Neural progenitor cell (in vitro differentiated cells): ENCODE measurements around the gene CCSER1. TPM values are rescaled to one million over a fixed set of nuclear protein-coding genes. Genes with fewer than 3 reads are reported as not detected.
"Not testable (repeated sequence)": the region's sequence is repeated elsewhere in the genome, so short reads cannot be mapped to it uniquely, and the experiment has no call there.

Experiments
- DNase-seq: peaks from one replicate; pipeline ENCODE4 v3.0.0-alpha.2; 2016; ENCODE audit warnings: low spot score
- H2AFZ ChIP-seq: fragments of 200-600 bp; sonication (generic); replicated peaks from 2 replicates; pipeline ENCODE4 v1.6.1; 2016; ENCODE audit warnings: antibody characterized with exemption
- H3F3A ChIP-seq: fragments of 200-600 bp; sonication (generic); 2 replicates; pipeline ENCODE4 v1.6.1; 2016; ENCODE audit warnings: antibody characterized with exemption, low read depth
- H3K27ac ChIP-seq: fragments of 200-600 bp; sonication (generic); 2 replicates; pipeline ENCODE4 v1.5.1; 2016; ENCODE audit warnings: mild to moderate bottlenecking
- H3K27me3 ChIP-seq: fragments of 200-600 bp; sonication (generic); 2 replicates; pipeline ENCODE4 v1.6.1; 2016; ENCODE audit warnings: mild to moderate bottlenecking, moderate library complexity
- H3K36me3 ChIP-seq: fragments of 200-600 bp; sonication (generic); 2 replicates; pipeline ENCODE4 v1.5.1; 2016
- H3K4me1 ChIP-seq: fragments of 200-600 bp; sonication (generic); 2 replicates; pipeline ENCODE4 v1.6.1; 2016; ENCODE audit warnings: mixed run types
- H3K4me2 ChIP-seq: fragments of 200-600 bp; sonication (generic); 2 replicates; pipeline ENCODE4 v1.6.1; 2016
- H3K4me3 ChIP-seq: fragments of 200-600 bp; sonication (generic); 2 replicates; pipeline ENCODE4 v1.5.1; 2016
- H3K79me2 ChIP-seq: fragments of 200-600 bp; sonication (generic); 2 replicates; pipeline ENCODE4 v1.6.1; 2016; ENCODE audit warnings: low read depth
- H3K9ac ChIP-seq: fragments of 200-600 bp; sonication (generic); 2 replicates; pipeline ENCODE4 v1.6.1; 2016
- H3K9me3 ChIP-seq: fragments of 200-600 bp; sonication (generic); 2 replicates; pipeline ENCODE4 v1.5.1; 2016; ENCODE audit warnings: low read depth
- H4K20me1 ChIP-seq: fragments of 200-600 bp; sonication (generic); 2 replicates; pipeline ENCODE4 v1.6.1; 2016; ENCODE audit warnings: low read depth
- H3K27ac Mint-ChIP-seq: 3 replicates; pipeline ENCODE4 v1.8.0; 2021; ENCODE audit warnings: mixed read lengths
- H3K27me3 Mint-ChIP-seq: 2 replicates; pipeline ENCODE4 v1.8.0; 2022; ENCODE audit warnings: low read depth, mild to moderate bottlenecking, inconsistent platforms, moderate library complexity, mixed read lengths; ENCODE audit not compliant: insufficient read depth
- H3K36me3 Mint-ChIP-seq: 3 replicates; pipeline ENCODE4 v1.8.0; 2021; ENCODE audit warnings: mixed read lengths
- H3K4me1 Mint-ChIP-seq: 3 replicates; pipeline ENCODE4 v1.8.0; 2021; ENCODE audit warnings: mixed read lengths
- H3K4me3 Mint-ChIP-seq: 3 replicates; pipeline ENCODE4 v1.8.0; 2021; ENCODE audit warnings: mild to moderate bottlenecking, moderate library complexity, mixed read lengths
- H3K9me3 Mint-ChIP-seq: 3 replicates; pipeline ENCODE4 v1.8.0; 2020; ENCODE audit warnings: mixed read lengths
- CTCF ChIP-seq: fragments of 200-600 bp; sonication (generic); IDR thresholded peaks from 2 replicates; pipeline ENCODE4 v1.5.1; 2017; ENCODE audit warnings: antibody characterized with exemption, mild to moderate bottlenecking
- EZH2 ChIP-seq: fragments of 200-600 bp; sonication (generic); IDR thresholded peaks from 2 replicates; pipeline ENCODE4 v1.6.1; 2017; ENCODE audit warnings: antibody characterized with exemption, mild to moderate bottlenecking, moderate library complexity
- EZH2phosphoT487 ChIP-seq: fragments of 200-600 bp; sonication (generic); IDR thresholded peaks from 2 replicates; pipeline ENCODE4 v1.6.1; 2017; ENCODE audit warnings: antibody characterized with exemption
- total RNA-seq: library from RNA; depleted of rRNA; stranded (reverse); fragments of >200 nt; gene quantifications from 2 replicates; pipeline ENCODE4 v1.2.3, GENCODE V29; 2015; ENCODE audit warnings: low replicate concordance

CCSER1 gene
- total RNA-seq, 1 donor from 2014 or later: 0.77 TPM

- Histone ChIP-seq H3K9me3 (peaks cover 5% of the 10 kb centered on the region), H3K4me3 (no peak overlapping the region), H2AFZ (no peak overlapping the region), H3F3A (no peaks in the 10 kb centered on the region), H3K9ac (no peak overlapping the region), H4K20me1 (no peaks in the 10 kb centered on the region), H3K4me1 (no peaks in the 10 kb centered on the region), H3K27ac (no peak overlapping the region), H3K79me2 (no peaks in the 10 kb centered on the region), H3K4me2 (no peak overlapping the region), H3K36me3 (no peaks in the 10 kb centered on the region), H3K27me3 (no peaks in the 10 kb centered on the region)
- Mint-ChIP-seq H3K9me3 (peaks cover 14% of the 10 kb centered on the region), H3K27me3 (no peaks in the 10 kb centered on the region), H3K36me3 (no peaks in the 10 kb centered on the region), H3K4me1 (peaks cover 2% of the 10 kb centered on the region), H3K4me3 (no peak overlapping the region), H3K27ac (no peak overlapping the region)
- DNase-seq: no peak
- TF ChIP-seq EZH2: no peak
- no peak for TF ChIP-seq EZH2phosphoT487
- no peak for TF ChIP-seq CTCF
Measured at GRCh38 chr4:90906239-90906638, 779.0 kb downstream of the CCSER1 start.

GRCh38 chr4:90911724-90912434 lies 784.7 kb downstream of the CCSER1 start:
- not testable (repeated sequence) for H3K27me3 ChIP-seq, H3K4me2 ChIP-seq, H4K20me1 ChIP-seq, H2AFZ ChIP-seq, H3K9me3 ChIP-seq, H3K36me3 Mint-ChIP-seq, H3K36me3 ChIP-seq, H3K4me1 Mint-ChIP-seq, H3K4me3 Mint-ChIP-seq, H3K27ac ChIP-seq, H3K9ac ChIP-seq, H3K9me3 Mint-ChIP-seq, DNase-seq, H3K79me2 ChIP-seq, H3K27me3 Mint-ChIP-seq, H3K4me1 ChIP-seq, H3F3A ChIP-seq, H3K4me3 ChIP-seq, H3K27ac Mint-ChIP-seq

- peaks cover 7% of the 10 kb centered on the region for H3K4me1 Mint-ChIP-seq
- no peak overlapping the region for H3K27ac Mint-ChIP-seq
- H3K9me3 Mint-ChIP-seq: no peaks in the 10 kb centered on the region
- no peak for DNase-seq
- no peak for TF ChIP-seq CTCF
- TF ChIP-seq EZH2phosphoT487: no peak
- no peak for TF ChIP-seq EZH2
- H3K36me3 Mint-ChIP-seq: no peaks in the 10 kb centered on the region
- Histone ChIP-seq H4K20me1 (no peaks in the 10 kb centered on the region), H3K9me3 (no peaks in the 10 kb centered on the region), H3K27ac (no peak overlapping the region), H3F3A (no peaks in the 10 kb centered on the region), H3K4me1 (no peaks in the 10 kb centered on the region), H3K27me3 (no peaks in the 10 kb centered on the region), H3K4me2 (no peak overlapping the region), H2AFZ (peak overlapping the region; percentile 2), H3K79me2 (no peaks in the 10 kb centered on the region), H3K4me3 (no peak overlapping the region), H3K36me3 (no peaks in the 10 kb centered on the region), H3K9ac (no peak overlapping the region)
- H3K4me3 Mint-ChIP-seq: no peak overlapping the region
- peaks cover 5% of the 10 kb centered on the region for H3K27me3 Mint-ChIP-seq
Measured at GRCh38 chr4:90922174-90922573, 795.0 kb downstream of the CCSER1 start.

- no peak overlapping the region for H3K4me2 ChIP-seq
- Mint-ChIP-seq H3K9me3 (no peaks in the 10 kb centered on the region), H3K4me3 (no peak overlapping the region), H3K36me3 (no peaks in the 10 kb centered on the region), H3K27ac (no peak overlapping the region), H3K27me3 (peaks cover 2% of the 10 kb centered on the region), H3K4me1 (peaks cover 4% of the 10 kb centered on the region)
- no peaks in the 10 kb centered on the region for H3K27me3 ChIP-seq
- no peaks in the 10 kb centered on the region for H4K20me1 ChIP-seq
- H2AFZ ChIP-seq: no peak overlapping the region
- TF ChIP-seq EZH2phosphoT487 (no peak), CTCF (no peak), EZH2 (no peak)
- no peak overlapping the region for H3K4me3 ChIP-seq
- no peaks in the 10 kb centered on the region for H3K36me3 ChIP-seq
- H3F3A ChIP-seq: no peaks in the 10 kb centered on the region
- H3K4me1 ChIP-seq: no peaks in the 10 kb centered on the region
- H3K27ac ChIP-seq: no peak overlapping the region
- H3K9me3 ChIP-seq: no peaks in the 10 kb centered on the region
- H3K79me2 ChIP-seq: no peaks in the 10 kb centered on the region
- no peak for DNase-seq
- H3K9ac ChIP-seq: no peak overlapping the region
Measured at GRCh38 chr4:90926957-90927356, 799.8 kb downstream of the CCSER1 start.
